ENCODE data around the gene CHST6.
A peak's percentile ranks its signal among the peaks of the same experiment; 100 is the strongest.

The CHST6 gene

GRCh38 chr16:75497558-75497957 is 2.3 kb upstream of the CHST6 start:
- peaks cover 10% of the 10 kb centered on the region for H3K4me1 ChIP-seq (ENCODE audit: control insufficient read depth, insufficient read depth, low read depth, low read length)
- H4K8ac ChIP-seq (ENCODE audit: low read length), result no peak overlapping the region
- H2BK15ac ChIP-seq (ENCODE audit: low read depth, poor library complexity, severe bottlenecking), result no peak overlapping the region
- no peak overlapping the region for H3K27ac ChIP-seq (ENCODE audit: low read length, poor library complexity, severe bottlenecking)
- no peak overlapping the region for H2AK5ac ChIP-seq (ENCODE audit: low read length, severe bottlenecking)
- H3K4me2 ChIP-seq (ENCODE audit: low read length, poor library complexity, severe bottlenecking), result no peak overlapping the region
- no peak overlapping the region for H2BK12ac ChIP-seq (ENCODE audit: low read length in 2 of 2)
- no peak overlapping the region for H3K18ac ChIP-seq (ENCODE audit: low read depth in 1 of 2, low read length in 2 of 2)
- no peak overlapping the region for H3K9ac ChIP-seq (ENCODE audit: low read length)
- H3K27me3 ChIP-seq (ENCODE audit: control insufficient read depth in 1 of 2, insufficient read depth in 1 of 2, low read length in 2 of 2), result peaks cover 30 to 34% of the 10 kb centered on the region in 2 experiments
- no peaks in the 10 kb centered on the region for H3K36me3 ChIP-seq (ENCODE audit: control insufficient read depth in 1 of 2, insufficient read depth in 2 of 2, low read depth in 1 of 2, low read length in 2 of 2)
- H3K23ac ChIP-seq (ENCODE audit: low read length in 2 of 2), result no peak overlapping the region
- H3K9me3 ChIP-seq (ENCODE audit: control insufficient read depth, low read length), result no peaks in the 10 kb centered on the region
- 91% methylated on average over 4 of the region's 4 CpGs for WGBS
- no peak for DNase-seq
- H4K91ac ChIP-seq (ENCODE audit: low read length), result no peak overlapping the region
- H3K14ac ChIP-seq (ENCODE audit: low read length in 2 of 2), result no peak overlapping the region
- no peaks in the 10 kb centered on the region for H3K79me1 ChIP-seq (replicated peaks; ENCODE audit: low read length, poor library complexity, severe bottlenecking)
- H2BK5ac ChIP-seq (ENCODE audit: low read depth, low read length, poor library complexity, severe bottlenecking), result no peak overlapping the region
- H2AFZ ChIP-seq (ENCODE audit: low read depth, low read length), result no peak overlapping the region
- no peak overlapping the region for H3K4me3 ChIP-seq (ENCODE audit: insufficient read depth in 1 of 2, low read depth in 1 of 2, low read length in 2 of 2)
- H3K4ac ChIP-seq (ENCODE audit: low read depth in 1 of 2, low read length in 2 of 2), result no peak overlapping the region
- H2BK120ac ChIP-seq (ENCODE audit: low read depth, low read length), result no peak overlapping the region

GRCh38 chr16:75494661-75495075 is 573 bp downstream of the CHST6 start:
- H3K27ac ChIP-seq (ENCODE audit: low read length, poor library complexity, severe bottlenecking), result no peak overlapping the region
- no peak overlapping the region for H3K14ac ChIP-seq (ENCODE audit: low read length in 2 of 2)
- H3K23ac ChIP-seq (ENCODE audit: low read length in 2 of 2), result no peak overlapping the region
- peak overlapping the region in 1 of 2 experiments; percentile 30 for H3K18ac ChIP-seq (ENCODE audit: low read depth in 1 of 2, low read length in 2 of 2)
- H2BK15ac ChIP-seq (ENCODE audit: low read depth, poor library complexity, severe bottlenecking), result peak overlapping the region; percentile 23
- H3K4me2 ChIP-seq (ENCODE audit: low read length, poor library complexity, severe bottlenecking), result peak overlapping the region; percentile 75
- H3K36me3 ChIP-seq (ENCODE audit: control insufficient read depth in 1 of 2, insufficient read depth in 2 of 2, low read depth in 1 of 2, low read length in 2 of 2), result no peaks in the 10 kb centered on the region
- H2BK120ac ChIP-seq (ENCODE audit: low read depth, low read length), result no peak overlapping the region
- 6% methylated on average over 26 of the region's 26 CpGs for WGBS
- DNase-seq, result no peak
- H3K9ac ChIP-seq (ENCODE audit: low read length), result peak overlapping the region; percentile 54
- no peaks in the 10 kb centered on the region for H3K9me3 ChIP-seq (ENCODE audit: control insufficient read depth, low read length)
- no peak overlapping the region for H2BK12ac ChIP-seq (ENCODE audit: low read length in 2 of 2)
- H3K4me3 ChIP-seq (ENCODE audit: insufficient read depth in 1 of 2, low read depth in 1 of 2, low read length in 2 of 2), result peak overlapping the region in 1 of 2 experiments; percentile 74
- no peaks in the 10 kb centered on the region for H3K79me1 ChIP-seq (replicated peaks; ENCODE audit: low read length, poor library complexity, severe bottlenecking)
- no peak overlapping the region for H2AK5ac ChIP-seq (ENCODE audit: low read length, severe bottlenecking)
- H4K91ac ChIP-seq (ENCODE audit: low read length), result no peak overlapping the region
- no peak overlapping the region for H4K8ac ChIP-seq (ENCODE audit: low read length)
- H3K4ac ChIP-seq (ENCODE audit: low read depth in 1 of 2, low read length in 2 of 2), result no peak overlapping the region
- peaks cover 39 to 43% of the 10 kb centered on the region in 2 experiments for H3K27me3 ChIP-seq (ENCODE audit: control insufficient read depth in 1 of 2, insufficient read depth in 1 of 2, low read length in 2 of 2)
- H2BK5ac ChIP-seq (ENCODE audit: low read depth, low read length, poor library complexity, severe bottlenecking), result no peak overlapping the region
- peaks cover 13% of the 10 kb centered on the region for H3K4me1 ChIP-seq (ENCODE audit: control insufficient read depth, insufficient read depth, low read depth, low read length)
- H2AFZ ChIP-seq (ENCODE audit: low read depth, low read length), result peak overlapping the region; percentile 75

- Histone ChIP-seq H2BK120ac (ENCODE audit: low read depth, low read length) (no peak overlapping the region), H3K79me1 (replicated peaks; ENCODE audit: low read length, poor library complexity, severe bottlenecking) (no peaks in the 10 kb centered on the region), H3K18ac (ENCODE audit: low read depth in 1 of 2, low read length in 2 of 2) (no peak overlapping the region), H3K4me3 (ENCODE audit: insufficient read depth in 1 of 2, low read depth in 1 of 2, low read length in 2 of 2) (peak overlapping the region in 1 of 2 experiments; percentile 74), H3K27ac (ENCODE audit: low read length, poor library complexity, severe bottlenecking) (no peak overlapping the region), H2BK12ac (ENCODE audit: low read length in 2 of 2) (no peak overlapping the region), H3K9ac (ENCODE audit: low read length) (no peak overlapping the region), H3K23ac (ENCODE audit: low read length in 2 of 2) (no peak overlapping the region), H4K91ac (ENCODE audit: low read length) (no peak overlapping the region), H3K4me1 (ENCODE audit: control insufficient read depth, insufficient read depth, low read depth, low read length) (peaks cover 13% of the 10 kb centered on the region), H3K4me2 (ENCODE audit: low read length, poor library complexity, severe bottlenecking) (peak overlapping the region; percentile 75), H3K4ac (ENCODE audit: low read depth in 1 of 2, low read length in 2 of 2) (no peak overlapping the region), H3K27me3 (ENCODE audit: control insufficient read depth in 1 of 2, insufficient read depth in 1 of 2, low read length in 2 of 2) (peaks cover 39 to 43% of the 10 kb centered on the region in 2 experiments), H2BK15ac (ENCODE audit: low read depth, poor library complexity, severe bottlenecking) (no peak overlapping the region), H4K8ac (ENCODE audit: low read length) (no peak overlapping the region), H2AK5ac (ENCODE audit: low read length, severe bottlenecking) (no peak overlapping the region), H3K36me3 (ENCODE audit: control insufficient read depth in 1 of 2, insufficient read depth in 2 of 2, low read depth in 1 of 2, low read length in 2 of 2) (no peaks in the 10 kb centered on the region), H2AFZ (ENCODE audit: low read depth, low read length) (no peak overlapping the region), H3K14ac (ENCODE audit: low read length in 2 of 2) (no peak overlapping the region), H3K9me3 (ENCODE audit: control insufficient read depth, low read length) (no peaks in the 10 kb centered on the region), H2BK5ac (ENCODE audit: low read depth, low read length, poor library complexity, severe bottlenecking) (no peak overlapping the region)
- no peak for DNase-seq
- 86% methylated on average over 4 of the region's 5 CpGs for WGBS
Observed at GRCh38 chr16:75494184-75494583, 1.1 kb downstream of the CHST6 start.

GRCh38 chr16:75491876-75492275 is 3.4 kb downstream of the CHST6 start:
- no peak overlapping the region for H3K4me2 ChIP-seq (ENCODE audit: low read length, poor library complexity, severe bottlenecking)
- peaks cover 36 to 44% of the 10 kb centered on the region in 2 experiments for H3K27me3 ChIP-seq (ENCODE audit: control insufficient read depth in 1 of 2, insufficient read depth in 1 of 2, low read length in 2 of 2)
- H3K9me3 ChIP-seq (ENCODE audit: control insufficient read depth, low read length), result no peaks in the 10 kb centered on the region
- no peak overlapping the region for H3K9ac ChIP-seq (ENCODE audit: low read length)
- H2AFZ ChIP-seq (ENCODE audit: low read depth, low read length), result no peak overlapping the region
- H3K4ac ChIP-seq (ENCODE audit: low read depth in 1 of 2, low read length in 2 of 2), result no peak overlapping the region
- no peak overlapping the region for H4K8ac ChIP-seq (ENCODE audit: low read length)
- H2BK120ac ChIP-seq (ENCODE audit: low read depth, low read length), result no peak overlapping the region
- no peak overlapping the region for H3K4me3 ChIP-seq (ENCODE audit: insufficient read depth in 1 of 2, low read depth in 1 of 2, low read length in 2 of 2)
- H3K14ac ChIP-seq (ENCODE audit: low read length in 2 of 2), result peak overlapping the region in 1 of 2 experiments; percentile 59
- no peak overlapping the region for H2BK12ac ChIP-seq (ENCODE audit: low read length in 2 of 2)
- no peaks in the 10 kb centered on the region for H3K36me3 ChIP-seq (ENCODE audit: control insufficient read depth in 1 of 2, insufficient read depth in 2 of 2, low read depth in 1 of 2, low read length in 2 of 2)
- WGBS, result 88% methylated on average over 1 of the region's 1 CpG
- H3K18ac ChIP-seq (ENCODE audit: low read depth in 1 of 2, low read length in 2 of 2), result no peak overlapping the region
- no peak overlapping the region for H2AK5ac ChIP-seq (ENCODE audit: low read length, severe bottlenecking)
- H3K27ac ChIP-seq (ENCODE audit: low read length, poor library complexity, severe bottlenecking), result no peak overlapping the region
- no peak overlapping the region for H2BK5ac ChIP-seq (ENCODE audit: low read depth, low read length, poor library complexity, severe bottlenecking)
- H4K91ac ChIP-seq (ENCODE audit: low read length), result no peak overlapping the region
- DNase-seq, result no peak
- no peaks in the 10 kb centered on the region for H3K79me1 ChIP-seq (replicated peaks; ENCODE audit: low read length, poor library complexity, severe bottlenecking)
- peaks cover 13% of the 10 kb centered on the region for H3K4me1 ChIP-seq (ENCODE audit: control insufficient read depth, insufficient read depth, low read depth, low read length)
- peak overlapping the region; percentile 20 for H2BK15ac ChIP-seq (ENCODE audit: low read depth, poor library complexity, severe bottlenecking)
- no peak overlapping the region for H3K23ac ChIP-seq (ENCODE audit: low read length in 2 of 2)

All from mesenchymal stem cell (in vitro differentiated cells and primary cell).